ENCODE data around the gene NFRKB.

Gene NFRKB

DNA sequence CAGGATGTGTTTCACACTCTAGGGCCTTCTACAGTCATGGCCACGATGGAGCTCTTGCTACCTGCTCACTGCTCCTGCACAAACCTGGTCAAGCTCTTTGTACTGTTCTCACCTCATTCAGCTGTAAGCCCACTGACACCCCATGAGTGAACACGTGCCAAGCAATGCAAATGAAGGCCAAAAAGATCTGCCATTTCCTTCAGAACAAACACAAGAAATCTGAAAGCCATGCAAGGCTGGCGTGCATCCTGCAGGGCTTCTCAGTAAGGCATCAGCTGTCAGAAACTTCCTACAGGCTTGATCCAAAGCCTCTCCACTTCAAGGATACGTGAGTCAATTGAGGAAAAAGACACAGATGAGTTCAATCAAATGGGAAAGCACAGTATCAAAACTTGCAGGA, 44.1 kb upstream of the NFRKB start:
- no peak overlapping the region for H3K27ac ChIP-seq (ENCODE audit: low read length)
- no peak for ATAC-seq (ENCODE audit: insufficient read depth, low read depth)
- H3K4me3 ChIP-seq (ENCODE audit: low read depth in 1 of 2, low read length in 2 of 2), result no peak overlapping the region
- no peaks in the 10 kb centered on the region for H3K27me3 ChIP-seq (ENCODE audit: insufficient read depth, low read length, poor library complexity)
- H3K4me2 ChIP-seq (ENCODE audit: insufficient read depth, low read length), result no peak overlapping the region
- H3K79me2 ChIP-seq (ENCODE audit: insufficient read depth, low read length), result no peaks in the 10 kb centered on the region
- H4K20me1 ChIP-seq (ENCODE audit: insufficient read depth, low read length), result no peaks in the 10 kb centered on the region
- H3K9ac ChIP-seq (ENCODE audit: low read depth, low read length), result no peak overlapping the region
- TF ChIP-seq EZH2 (IDR thresholded peaks at IDR 0.05; ENCODE audit: borderline replicate concordance, low read depth, low read length, severe bottlenecking), result no peak
- H3K4me1 ChIP-seq (ENCODE audit: insufficient read depth, low read length), result no peaks in the 10 kb centered on the region
- peaks cover 18% of the 10 kb centered on the region for H3K36me3 ChIP-seq (ENCODE audit: insufficient read depth, low read length)
- H3K9me3 ChIP-seq (ENCODE audit: insufficient read depth, low read length, severe bottlenecking), result no peaks in the 10 kb centered on the region
- no peak overlapping the region for H2AFZ ChIP-seq (ENCODE audit: low read depth, low read length)
- no peak for DNase-seq

- no peak overlapping the region for H3K4me2 ChIP-seq (ENCODE audit: insufficient read depth, low read length)
- no peak overlapping the region for H3K9ac ChIP-seq (ENCODE audit: low read depth, low read length)
- no peaks in the 10 kb centered on the region for H3K4me1 ChIP-seq (ENCODE audit: insufficient read depth, low read length)
- no peaks in the 10 kb centered on the region for H3K79me2 ChIP-seq (ENCODE audit: insufficient read depth, low read length)
- H3K27me3 ChIP-seq (ENCODE audit: insufficient read depth, low read length, poor library complexity), result no peaks in the 10 kb centered on the region
- H3K36me3 ChIP-seq (ENCODE audit: insufficient read depth, low read length), result peaks cover 18% of the 10 kb centered on the region
- no peaks in the 10 kb centered on the region for H3K9me3 ChIP-seq (ENCODE audit: insufficient read depth, low read length, severe bottlenecking)
- ATAC-seq (ENCODE audit: insufficient read depth, low read depth) (no peak), DNase-seq (no peak)
- H2AFZ ChIP-seq (ENCODE audit: low read depth, low read length), result no peak overlapping the region
- no peak overlapping the region for H3K4me3 ChIP-seq (ENCODE audit: low read depth in 1 of 2, low read length in 2 of 2)
- no peak overlapping the region for H3K27ac ChIP-seq (ENCODE audit: low read length)
- no peaks in the 10 kb centered on the region for H4K20me1 ChIP-seq (ENCODE audit: insufficient read depth, low read length)
- TF ChIP-seq EZH2 (IDR thresholded peaks at IDR 0.05; ENCODE audit: borderline replicate concordance, low read depth, low read length, severe bottlenecking) (no peak), CTCF (IDR thresholded peaks at IDR 0.05; ENCODE audit: borderline replicate concordance, extremely low read depth, low read length, poor library complexity, severe bottlenecking) (no peak)
Measured at GRCh38 chr11:129938764-129939163, 43.4 kb upstream of the NFRKB start.

- Histone ChIP-seq H3K9ac (ENCODE audit: low read depth, low read length) (no peak overlapping the region), H3K4me2 (ENCODE audit: insufficient read depth, low read length) (no peak overlapping the region), H3K4me1 (ENCODE audit: insufficient read depth, low read length) (no peaks in the 10 kb centered on the region), H3K27me3 (ENCODE audit: insufficient read depth, low read length, poor library complexity) (no peaks in the 10 kb centered on the region), H3K27ac (ENCODE audit: low read length) (no peak overlapping the region), H2AFZ (ENCODE audit: low read depth, low read length) (no peak overlapping the region), H3K36me3 (ENCODE audit: insufficient read depth, low read length) (peaks cover 18% of the 10 kb centered on the region), H3K79me2 (ENCODE audit: insufficient read depth, low read length) (no peaks in the 10 kb centered on the region), H3K4me3 (ENCODE audit: low read depth in 1 of 2, low read length in 2 of 2) (no peak overlapping the region), H3K9me3 (ENCODE audit: insufficient read depth, low read length, severe bottlenecking) (no peaks in the 10 kb centered on the region), H4K20me1 (ENCODE audit: insufficient read depth, low read length) (no peaks in the 10 kb centered on the region)
- TF ChIP-seq CTCF (IDR thresholded peaks at IDR 0.05; ENCODE audit: borderline replicate concordance, extremely low read depth, low read length, poor library complexity, severe bottlenecking) (no peak), EZH2 (IDR thresholded peaks at IDR 0.05; ENCODE audit: borderline replicate concordance, low read depth, low read length, severe bottlenecking) (no peak)
- ATAC-seq (ENCODE audit: insufficient read depth, low read depth), result no peak
- DNase-seq, result no peak
Measured at GRCh38 chr11:129937592-129938238, 42.3 kb upstream of the NFRKB start.

DNA sequence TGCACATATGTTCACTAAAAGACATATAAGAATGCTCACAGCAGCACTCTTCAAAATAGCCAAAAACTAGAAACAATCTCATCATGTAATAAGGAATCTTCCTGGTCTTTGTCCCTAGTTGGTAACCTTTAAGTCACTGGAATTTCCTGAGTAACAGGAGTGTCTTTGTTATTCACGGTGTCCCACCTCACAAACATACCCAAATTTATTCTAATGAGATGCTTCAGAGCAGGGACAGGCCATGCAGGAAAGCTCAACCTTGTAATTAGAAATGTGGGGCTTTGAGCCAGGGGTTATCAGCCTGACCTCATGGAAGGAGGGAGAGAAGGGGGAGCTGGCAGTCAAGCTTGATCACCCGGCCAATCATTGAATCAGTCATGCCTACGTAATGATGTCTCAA, 40.3 kb upstream of the NFRKB start:
- Histone ChIP-seq H3K27me3 (ENCODE audit: insufficient read depth, low read length, poor library complexity) (no peaks in the 10 kb centered on the region), H3K79me2 (ENCODE audit: insufficient read depth, low read length) (no peaks in the 10 kb centered on the region), H3K4me2 (ENCODE audit: insufficient read depth, low read length) (no peak overlapping the region), H4K20me1 (ENCODE audit: insufficient read depth, low read length) (no peaks in the 10 kb centered on the region), H3K9me3 (ENCODE audit: insufficient read depth, low read length, severe bottlenecking) (no peaks in the 10 kb centered on the region), H2AFZ (ENCODE audit: low read depth, low read length) (no peak overlapping the region), H3K4me3 (ENCODE audit: low read depth in 1 of 2, low read length in 2 of 2) (no peak overlapping the region), H3K4me1 (ENCODE audit: insufficient read depth, low read length) (no peaks in the 10 kb centered on the region), H3K36me3 (ENCODE audit: insufficient read depth, low read length) (peaks cover 14% of the 10 kb centered on the region; the same call in 1 of the 2 replicates), H3K27ac (ENCODE audit: low read length) (no peak overlapping the region), H3K9ac (ENCODE audit: low read depth, low read length) (no peak overlapping the region)
- TF ChIP-seq EZH2 (IDR thresholded peaks at IDR 0.05; ENCODE audit: borderline replicate concordance, low read depth, low read length, severe bottlenecking) (no peak), CTCF (IDR thresholded peaks at IDR 0.05; ENCODE audit: borderline replicate concordance, extremely low read depth, low read length, poor library complexity, severe bottlenecking) (no peak)
- ATAC-seq (ENCODE audit: insufficient read depth, low read depth) (no peak), DNase-seq (no peak)

Data from DND-41 (cell line).